HG03457 (cell line): ENCODE results near the gene TTR.

Source experiments
- ATAC-seq: cut with Tn5 transposase; IDR thresholded peaks from one replicate; pipeline ENCODE4 v1.9.1; 2021; ENCODE audit warnings: moderate number of reproducible peaks; ENCODE audit not compliant: unreplicated experiment

TTR gene

GRCh38 chr18:31591628-31592027 is at the start of gene TTR:
TSS of gene TTR (plus strand) at chr18:31591877. CDS start at chr18:31591903, 26 bp downstream.
- no peak for ATAC-seq

- no peak for ATAC-seq
Measured at GRCh38 chr18:31546476-31546875, 45.2 kb upstream of the TTR start.

GRCh38 chr18:31548853-31549252 is 42.8 kb upstream of the TTR start:
- ATAC-seq: no peak

- no peak for ATAC-seq
Measured at GRCh38 chr18:31549416-31549815, 42.3 kb upstream of the TTR start.

GRCh38 chr18:31551883-31552282 is 39.8 kb upstream of the TTR start:
- no peak for ATAC-seq

- ATAC-seq: no peak
Measured at GRCh38 chr18:31553800-31554199, 37.9 kb upstream of the TTR start.

- ATAC-seq: no peak
Measured at GRCh38 chr18:31554776-31555175, 36.9 kb upstream of the TTR start.

- ATAC-seq: no peak
Measured at GRCh38 chr18:31555971-31556747, 35.5 kb upstream of the TTR start.

GRCh38 chr18:31557446-31557845 is 34.2 kb upstream of the TTR start:
- ATAC-seq: no peak

- ATAC-seq: no peak
Measured at GRCh38 chr18:31558567-31558966, 33.1 kb upstream of the TTR start.

- ATAC-seq: no peak
Measured at GRCh38 chr18:31562726-31563125, 29.0 kb upstream of the TTR start.

GRCh38 chr18:31563778-31564177 is 27.9 kb upstream of the TTR start:
- no peak for ATAC-seq

GRCh38 chr18:31565345-31565744 is 26.3 kb upstream of the TTR start:
- no peak for ATAC-seq

- no peak for ATAC-seq
Measured at GRCh38 chr18:31565782-31566512, 25.7 kb upstream of the TTR start.

GRCh38 chr18:31566576-31567306 is 24.9 kb upstream of the TTR start:
- no peak for ATAC-seq

GRCh38 chr18:31572368-31572767 is 19.3 kb upstream of the TTR start:
- no peak for ATAC-seq

- ATAC-seq: no peak
Measured at GRCh38 chr18:31573051-31573450, 18.6 kb upstream of the TTR start.

GRCh38 chr18:31574359-31574758 is 17.3 kb upstream of the TTR start:
- no peak for ATAC-seq

GRCh38 chr18:31575515-31576257 is 16.0 kb upstream of the TTR start:
- ATAC-seq: no peak

- ATAC-seq: no peak
Measured at GRCh38 chr18:31576670-31577069, 15.0 kb upstream of the TTR start.

- no peak for ATAC-seq
Measured at GRCh38 chr18:31577195-31577594, 14.5 kb upstream of the TTR start.
